ENCODE measurements around the gene RADIL. TPM values are rescaled to one million over a fixed set of nuclear protein-coding genes. Genes with fewer than 3 reads are reported as not detected.

The RADIL gene
- total and polyA plus RNA-seq, 2 donors (not counting 1 experiment from before 2014, with no cell fraction given) = not detected

DNA sequence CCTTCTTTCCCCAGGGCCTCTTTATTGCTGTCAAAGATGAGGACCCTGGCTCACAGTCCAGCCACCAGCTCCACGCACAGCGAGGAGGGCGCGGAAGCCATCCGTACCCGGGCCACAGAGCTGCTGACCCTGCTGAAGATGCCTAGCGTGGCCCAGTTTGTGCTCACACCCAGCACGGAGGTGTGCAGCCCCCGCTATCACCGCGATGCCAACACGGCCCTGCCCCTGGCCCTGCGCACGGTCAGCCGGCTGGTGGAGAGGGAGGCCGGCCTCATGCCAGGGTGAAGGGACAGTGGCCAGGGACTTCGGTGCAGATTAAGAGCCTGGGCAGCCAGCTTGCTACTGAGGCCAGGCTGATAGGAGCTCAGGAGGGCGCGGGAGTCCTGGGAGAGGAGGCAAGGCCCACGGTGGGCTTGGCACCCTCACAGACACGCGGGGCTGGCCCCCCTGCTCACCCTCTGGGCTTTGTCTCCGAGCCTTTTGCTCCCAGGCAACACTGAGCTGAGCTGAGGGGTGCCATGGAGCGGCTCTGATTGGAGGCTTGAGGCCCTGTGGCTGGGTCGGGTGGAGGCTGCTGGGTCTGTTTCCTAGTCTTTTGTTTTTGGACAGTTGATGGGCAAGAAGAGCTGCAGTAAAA, 92.3 kb downstream of the RADIL start:
- H3K27me3 Mint-ChIP-seq = no peaks in the 10 kb centered on the region
- ATAC-seq (ENCODE audit: low read depth) (no peak), DNase-seq (no peak)
- ChIA-PET CTCF (interaction anchor here (0.6 to 2.8 kb wide), 7 partner anchors 15 to 310 kb away, joined by 3 to 14 read pairs (median 5); partner anchors contain the start of gene AP5Z1), POLR2A (interaction anchor here (2.1 kb wide), 1 partner anchor 16 kb away, joined by 9 read pairs; the partner anchor contains the start of gene AP5Z1)
- no peaks in the 10 kb centered on the region for H3K79me2 ChIP-seq (ENCODE audit: control insufficient read depth, insufficient read depth, low read length)
- H3K27ac ChIP-seq (ENCODE audit: low read length in 2 of 2) = no peak overlapping the region
- H3K4me3 Mint-ChIP-seq = peak overlapping the region; percentile 23
- peaks cover 0 to 44% of the 10 kb centered on the region in 2 experiments for H3K36me3 ChIP-seq (replicated peaks in 1 of 2; ENCODE audit: control extremely low read depth in 1 of 2, control insufficient read depth in 1 of 2, extremely low read depth in 1 of 2, insufficient read depth in 2 of 2, low read length in 1 of 2)
- no peak overlapping the region for H2AFZ ChIP-seq (ENCODE audit: insufficient read depth, low read depth, low read length, poor library complexity, severe bottlenecking)
- H3K9ac ChIP-seq (ENCODE audit: low read length) = no peak overlapping the region
- no peaks in the 10 kb centered on the region for H3K27me3 ChIP-seq (replicated peaks in 1 of 4; ENCODE audit: control extremely low read depth in 1 of 4, control insufficient read depth in 3 of 4, insufficient read depth in 4 of 4, low read length in 3 of 4)
- H3K4me1 ChIP-seq (ENCODE audit: control insufficient read depth in 2 of 2, insufficient read depth in 2 of 2, low read length in 2 of 2) = peaks cover 0 to 9% of the 10 kb centered on the region in 2 donors
- no peak overlapping the region for H3K27ac Mint-ChIP-seq
- H3K4me1 Mint-ChIP-seq = peaks cover 2% of the 10 kb centered on the region
- no peak overlapping the region for H3K4me2 ChIP-seq (replicated peaks; ENCODE audit: low read depth, low read length, poor library complexity, severe bottlenecking)
- 97% methylated on average over 25 of the region's 25 CpGs for WGBS (ENCODE audit: insufficient coverage)
- intact Hi-C loops (cut with micrococcal nuclease) = loop anchor here (5.0 to 10.0 kb wide), 2 partner anchors 184 to 401 kb away; partner anchors contain the start of gene WIPI2
- no peak overlapping the region for H3K4me3 ChIP-seq (ENCODE audit: control extremely low read depth in 1 of 5, extremely low read depth in 1 of 5, insufficient read depth in 1 of 5, low read depth in 2 of 5, low read length in 4 of 5)
- no peaks in the 10 kb centered on the region for H3K9me3 Mint-ChIP-seq (ENCODE audit: insufficient read depth)
- peaks cover under 1% of the 10 kb centered on the region for H4K20me1 ChIP-seq (ENCODE audit: control insufficient read depth, insufficient read depth, low read length, poor library complexity, severe bottlenecking)
- no peak for TF ChIP-seq EZH2 (IDR thresholded peaks at IDR 0.05; ENCODE audit: borderline replicate concordance, insufficient read depth, low read depth, low read length, poor library complexity, severe bottlenecking)
- TF ChIP-seq, protein P1, sequence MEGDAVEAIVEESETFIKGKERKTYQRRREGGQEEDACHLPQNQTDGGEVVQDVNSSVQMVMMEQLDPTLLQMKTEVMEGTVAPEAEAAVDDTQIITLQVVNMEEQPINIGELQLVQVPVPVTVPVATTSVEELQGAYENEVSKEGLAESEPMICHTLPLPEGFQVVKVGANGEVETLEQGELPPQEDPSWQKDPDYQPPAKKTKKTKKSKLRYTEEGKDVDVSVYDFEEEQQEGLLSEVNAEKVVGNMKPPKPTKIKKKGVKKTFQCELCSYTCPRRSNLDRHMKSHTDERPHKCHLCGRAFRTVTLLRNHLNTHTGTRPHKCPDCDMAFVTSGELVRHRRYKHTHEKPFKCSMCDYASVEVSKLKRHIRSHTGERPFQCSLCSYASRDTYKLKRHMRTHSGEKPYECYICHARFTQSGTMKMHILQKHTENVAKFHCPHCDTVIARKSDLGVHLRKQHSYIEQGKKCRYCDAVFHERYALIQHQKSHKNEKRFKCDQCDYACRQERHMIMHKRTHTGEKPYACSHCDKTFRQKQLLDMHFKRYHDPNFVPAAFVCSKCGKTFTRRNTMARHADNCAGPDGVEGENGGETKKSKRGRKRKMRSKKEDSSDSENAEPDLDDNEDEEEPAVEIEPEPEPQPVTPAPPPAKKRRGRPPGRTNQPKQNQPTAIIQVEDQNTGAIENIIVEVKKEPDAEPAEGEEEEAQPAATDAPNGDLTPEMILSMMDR (IDR thresholded peaks at IDR 0.05) = no peak
- peaks cover 0 to 14% (median 0%) of the 10 kb centered on the region in 3 donors for H3K9me3 ChIP-seq (ENCODE audit: control extremely low read depth in 1 of 3, control insufficient read depth in 2 of 3, insufficient read depth in 1 of 3, low read length in 2 of 3)

GRCh38 chr7:4790516-4790991, 93.0 kb downstream of the RADIL start:
- WGBS (ENCODE audit: insufficient coverage) = 96% methylated on average over 23 of the region's 24 CpGs
- no peaks in the 10 kb centered on the region for H3K27me3 ChIP-seq (replicated peaks in 1 of 4; ENCODE audit: control extremely low read depth in 1 of 4, control insufficient read depth in 3 of 4, insufficient read depth in 4 of 4, low read length in 3 of 4)
- ChIA-PET POLR2A (no interaction called here), CTCF (interaction anchor here (1.0 to 1.7 kb wide), 2 partner anchors 44 to 184 kb away, joined by 3 to 5 read pairs; no protein-coding TSS in a partner anchor)
- ATAC-seq (ENCODE audit: low read depth) (no peak), DNase-seq (no peak)
- intact Hi-C loops (cut with micrococcal nuclease) = loop anchor here (5.0 to 10.0 kb wide), 2 partner anchors 184 to 402 kb away; partner anchors contain the start of gene WIPI2
- H3K36me3 ChIP-seq (replicated peaks in 1 of 2; ENCODE audit: control extremely low read depth in 1 of 2, control insufficient read depth in 1 of 2, extremely low read depth in 1 of 2, insufficient read depth in 2 of 2, low read length in 1 of 2) = peaks cover 0 to 50% of the 10 kb centered on the region in 2 experiments
- no peak overlapping the region for H3K4me3 ChIP-seq (ENCODE audit: control extremely low read depth in 1 of 5, extremely low read depth in 1 of 5, insufficient read depth in 1 of 5, low read depth in 2 of 5, low read length in 4 of 5)
- no peaks in the 10 kb centered on the region for H3K79me2 ChIP-seq (ENCODE audit: control insufficient read depth, insufficient read depth, low read length)
- no peak overlapping the region for H2AFZ ChIP-seq (ENCODE audit: insufficient read depth, low read depth, low read length, poor library complexity, severe bottlenecking)
- no peak overlapping the region for H3K4me2 ChIP-seq (replicated peaks; ENCODE audit: low read depth, low read length, poor library complexity, severe bottlenecking)
- H3K4me3 Mint-ChIP-seq = no peak overlapping the region
- H4K20me1 ChIP-seq (ENCODE audit: control insufficient read depth, insufficient read depth, low read length, poor library complexity, severe bottlenecking) = peaks cover 6% of the 10 kb centered on the region
- H3K9me3 ChIP-seq (ENCODE audit: control extremely low read depth in 1 of 3, control insufficient read depth in 2 of 3, insufficient read depth in 1 of 3, low read length in 2 of 3) = peaks cover 0 to 14% (median 0%) of the 10 kb centered on the region in 3 donors
- no peak overlapping the region for H3K27ac Mint-ChIP-seq
- peaks cover 2% of the 10 kb centered on the region for H3K4me1 Mint-ChIP-seq
- no peak overlapping the region for H3K27ac ChIP-seq (ENCODE audit: low read length in 2 of 2)
- peaks cover 0 to 9% of the 10 kb centered on the region in 2 donors for H3K4me1 ChIP-seq (ENCODE audit: control insufficient read depth in 2 of 2, insufficient read depth in 2 of 2, low read length in 2 of 2)
- H3K9me3 Mint-ChIP-seq (ENCODE audit: insufficient read depth) = no peaks in the 10 kb centered on the region
- H3K9ac ChIP-seq (ENCODE audit: low read length) = no peak overlapping the region
- TF ChIP-seq, protein P1 (IDR thresholded peaks at IDR 0.05) = no peak
- TF ChIP-seq EZH2 (IDR thresholded peaks at IDR 0.05; ENCODE audit: borderline replicate concordance, insufficient read depth, low read depth, low read length, poor library complexity, severe bottlenecking) = no peak
- no peaks in the 10 kb centered on the region for H3K27me3 Mint-ChIP-seq
